ENCODE results near the gene PGBD5.

The PGBD5 gene

GRCh38 chr1:230333590-230334446, 92.3 kb downstream of the PGBD5 start:
- CTCF ChIA-PET: no interaction called here
- H3K4me3 ChIP-seq (ENCODE audit: low read depth, low read length): no peak overlapping the region
- POLR2A ChIA-PET: no interaction called here
- DNase-seq (ENCODE audit: low read depth, low spot score): no peak
- TF ChIP-seq CTCF (IDR thresholded peaks at IDR 0.05; ENCODE audit: insufficient read depth, low read length, missing control alignments): no peak

- no peak overlapping the region for H3K4me3 ChIP-seq (ENCODE audit: low read depth, low read length)
- TF ChIP-seq CTCF (IDR thresholded peaks at IDR 0.05; ENCODE audit: insufficient read depth, low read length, missing control alignments): no peak
- no peak for DNase-seq (ENCODE audit: low read depth, low spot score)
- ChIA-PET POLR2A (no interaction called here), CTCF (no interaction called here)
These were observed 93.5 kb downstream of the PGBD5 start for GRCh38 chr1:230332575-230333066.

- CTCF ChIA-PET: no interaction called here
These were observed 94.1 kb downstream of the PGBD5 start for GRCh38 chr1:230332061-230332460.

GRCh38 chr1:230330157-230330556, 96.0 kb downstream of the PGBD5 start:
- TF ChIP-seq CTCF (IDR thresholded peaks at IDR 0.05; ENCODE audit: insufficient read depth, low read length, missing control alignments): no peak
- ChIA-PET CTCF (no interaction called here), POLR2A (no interaction called here)
- no peak overlapping the region for H3K4me3 ChIP-seq (ENCODE audit: low read depth, low read length)
- DNase-seq (ENCODE audit: low read depth, low spot score): no peak

More at GRCh38 chr1:230332061-230332460, 94.1 kb downstream of the PGBD5 start:
- POLR2A ChIA-PET: no interaction called here
- H3K4me3 ChIP-seq (ENCODE audit: low read depth, low read length): no peak overlapping the region
- TF ChIP-seq CTCF (IDR thresholded peaks at IDR 0.05; ENCODE audit: insufficient read depth, low read length, missing control alignments): no peak
- no peak for DNase-seq (ENCODE audit: low read depth, low spot score)

- TF ChIP-seq CTCF (IDR thresholded peaks at IDR 0.05; ENCODE audit: insufficient read depth, low read length, missing control alignments): no peak
- POLR2A ChIA-PET: no interaction called here
- no peak for DNase-seq (ENCODE audit: low read depth, low spot score)
- CTCF ChIA-PET: no interaction called here
- no peak overlapping the region for H3K4me3 ChIP-seq (ENCODE audit: low read depth, low read length)
These were observed 97.7 kb downstream of the PGBD5 start for GRCh38 chr1:230328342-230329015.

- POLR2A ChIA-PET: no interaction called here
- no peak for DNase-seq (ENCODE audit: low read depth, low spot score)
- CTCF ChIA-PET: no interaction called here
- no peak for TF ChIP-seq CTCF (IDR thresholded peaks at IDR 0.05; ENCODE audit: insufficient read depth, low read length, missing control alignments)
- H3K4me3 ChIP-seq (ENCODE audit: low read depth, low read length): no peak overlapping the region
These were observed 98.2 kb downstream of the PGBD5 start for GRCh38 chr1:230327892-230328284.
